HepG2 (cell line): ENCODE results near the gene TTC32. TPM values are rescaled to one million over a fixed set of nuclear protein-coding genes. Genes with fewer than 3 reads are reported as not detected.
A peak's percentile ranks its signal among the peaks of the same experiment; 100 is the strongest.

Experiments used
- EHMT2 ChIP-seq: fragments of 200-600 bp; sonication (generic); IDR thresholded peaks from 2 replicates; pipeline ENCODE4 v1.7.0; 2017; ENCODE audit warnings: antibody characterized with exemption, low read depth, low read length, borderline replicate concordance
- FOXO1 ChIP-seq: sonication (generic); formaldehyde crosslinking; IDR thresholded peaks from 2 replicates; pipeline ENCODE4 v1.4.0; 2020; ENCODE audit warnings: missing genetic modification reagents
- FOXP1 ChIP-seq, 2 experiments: fragments of 450-650 bp in 1 of 2; IDR thresholded peaks; 2 replicates each; pipeline ENCODE4 v1.6.1; 2017 to 2018; ENCODE audit warnings: antibody characterized with exemption in 1 of 2
- FUBP1 ChIP-seq: sonication (generic); formaldehyde crosslinking; IDR thresholded peaks from 2 replicates; pipeline ENCODE4 v1.5.1; 2020; ENCODE audit warnings: missing genetic modification reagents, mild to moderate bottlenecking, borderline replicate concordance
- HNF4G ChIP-seq, 2 experiments: sonication (generic) in 1 of 2; formaldehyde crosslinking in 1 of 2; IDR thresholded peaks; 2 replicates each; pipeline versions ENCODE4 v1.4.0 to v1.6.1; 2011 to 2020; ENCODE audit warnings: borderline replicate concordance in 2 of 2, low read depth in 2 of 2, mild to moderate bottlenecking in 2 of 2, low read length in 1 of 2, missing genetic modification reagents in 1 of 2, moderate library complexity in 1 of 2
- IKZF5 ChIP-seq: IDR thresholded peaks from 2 replicates; pipeline ENCODE4 v1.6.1; 2018; ENCODE audit warnings: missing genetic modification reagents, mild to moderate bottlenecking, missing compliant biosample characterization
- LCORL ChIP-seq, 2 experiments: fragments of 450-650 bp in 1 of 2; sonication (generic) in 1 of 2; formaldehyde crosslinking in 1 of 2; IDR thresholded peaks; 2 replicates each; pipeline versions ENCODE4 v1.5.0 to v1.6.1; 2017 to 2020; ENCODE audit warnings: antibody characterized with exemption in 1 of 2, missing genetic modification reagents in 1 of 2
- MXD3 ChIP-seq: IDR thresholded peaks from 2 replicates; pipeline ENCODE4 v1.6.1; 2016; ENCODE audit warnings: mild to moderate bottlenecking, missing biosample characterization, missing genetic modification reagents
- NR0B2 ChIP-seq: sonication (generic); formaldehyde crosslinking; IDR thresholded peaks from 2 replicates; pipeline ENCODE4 v1.4.0; 2020; ENCODE audit warnings: mild to moderate bottlenecking, missing genetic modification reagents
- REXO4 ChIP-seq: sonication (generic); formaldehyde crosslinking; IDR thresholded peaks from 2 replicates; pipeline ENCODE4 v1.8.0; 2022; ENCODE audit warnings: missing genetic modification reagents, mild to moderate bottlenecking, borderline replicate concordance
- SALL1 ChIP-seq: sonication (generic); formaldehyde crosslinking; IDR thresholded peaks from 2 replicates; pipeline ENCODE4 v1.8.0; 2022; ENCODE audit warnings: mild to moderate bottlenecking, missing genetic modification reagents
- SALL2 ChIP-seq: sonication (generic); formaldehyde crosslinking; IDR thresholded peaks from 2 replicates; pipeline ENCODE4 v1.8.1; 2023; ENCODE audit warnings: mild to moderate bottlenecking, missing genetic modification reagents, inconsistent platforms
- SSRP1 ChIP-seq: IDR thresholded peaks from 2 replicates; pipeline ENCODE4 v1.6.1; 2016; ENCODE audit warnings: control low read depth
- ZBTB3 ChIP-seq: sonication (generic); formaldehyde crosslinking; IDR thresholded peaks from 2 replicates; pipeline ENCODE4 v1.4.0; 2020; ENCODE audit warnings: low read depth, mild to moderate bottlenecking, moderate library complexity, missing genetic modification reagents, borderline replicate concordance
- ZFAT ChIP-seq: sonication (generic); formaldehyde crosslinking; conservative IDR thresholded peaks from 2 replicates; pipeline ENCODE4 v1.8.1; 2023; ENCODE audit warnings: missing genetic modification reagents, inconsistent platforms
- ZMYM3 ChIP-seq: sonication (generic); formaldehyde crosslinking; IDR thresholded peaks from 2 replicates; pipeline ENCODE4 v1.5.1; 2020; ENCODE audit warnings: mild to moderate bottlenecking, missing genetic modification reagents
- ZNF10 ChIP-seq: sonication (generic); formaldehyde crosslinking; IDR thresholded peaks from 2 replicates; pipeline ENCODE4 v1.4.0; 2020; ENCODE audit warnings: mild to moderate bottlenecking, low read depth, missing genetic modification reagents, borderline replicate concordance
- ZNF18 ChIP-seq: sonication (generic); formaldehyde crosslinking; IDR thresholded peaks from 2 replicates; pipeline ENCODE4 v1.8.0; 2022; ENCODE audit warnings: mild to moderate bottlenecking, missing genetic modification reagents; ENCODE audit not compliant: insufficient replicate concordance
- ZNF337 ChIP-seq: sonication (generic); formaldehyde crosslinking; IDR thresholded peaks from 2 replicates; pipeline ENCODE4 v1.5.1; 2020; ENCODE audit warnings: missing genetic modification reagents, low read depth, mild to moderate bottlenecking, borderline replicate concordance
- ZNF543 ChIP-seq: sonication (generic); formaldehyde crosslinking; IDR thresholded peaks from 2 replicates; pipeline ENCODE4 v1.4.0; 2020; ENCODE audit warnings: mild to moderate bottlenecking, missing genetic modification reagents
- ZNF674 ChIP-seq: sonication (generic); formaldehyde crosslinking; IDR thresholded peaks from 2 replicates; pipeline ENCODE4 v1.5.0; 2020; ENCODE audit warnings: low read depth, mild to moderate bottlenecking, missing genetic modification reagents
- ZNF703 ChIP-seq: sonication (generic); formaldehyde crosslinking; IDR thresholded peaks from 2 replicates; pipeline ENCODE4 v1.5.1; 2020; ENCODE audit warnings: missing genetic modification reagents, mild to moderate bottlenecking, moderate library complexity, borderline replicate concordance
- ZNF709 ChIP-seq: sonication (generic); formaldehyde crosslinking; IDR thresholded peaks from 2 replicates; pipeline ENCODE4 v1.5.0; 2020; ENCODE audit warnings: mild to moderate bottlenecking, missing genetic modification reagents
- ZNF878 ChIP-seq: sonication (generic); formaldehyde crosslinking; IDR thresholded peaks from 2 replicates; pipeline ENCODE4 v1.8.1; 2023; ENCODE audit warnings: mild to moderate bottlenecking, missing genetic modification reagents, moderate library complexity
- polyA plus RNA-seq, 8 experiments: library from polyadenylated mRNA; depleted of rRNA in 3 of 8; stranded (reverse) in 7 of 8; unstranded in 1 of 8; fragments of >200 nt; fragmentation: Illumina TruSeq in 4 of 8; extraction: Trizol in 4 of 8; gene quantifications; 2 replicates each; pipeline versions ENCODE4 v1.2.1 to v1.2.3, GENCODE V29; 2011 to 2016; ENCODE audit warnings: low read depth in 4 of 8, missing spikeins in 1 of 8, mixed read lengths in 1 of 8; ENCODE audit not compliant: insufficient read depth in 1 of 8
- total RNA-seq, 5 experiments: library from RNA; depleted of rRNA; stranded (reverse); fragments of >200 nt; fragmentation: Illumina TruSeq; extraction: Trizol; gene quantifications; 2 replicates each; pipeline ENCODE4 v1.2.3, GENCODE V29; 2016; ENCODE audit warnings: low read depth in 1 of 5

The TTC32 gene
- total and polyA plus RNA-seq, 2 of the 13 experiments (the other 11 are each of a cell fraction or from before 2014, with no cell fraction given): 21.6 to 38.3 TPM

GRCh38 chr2:19857100-19857499 lies 44.7 kb downstream of the TTC32 start (continued):
- no peak for TF ChIP-seq ZFAT (CRISPR knock-in tag)
- TF ChIP-seq LCORL (IDR thresholded peaks at IDR 0.05): no peak
- 0 out of 2 replicates have a peak, but pooled peaks have one; percentile 27 for TF ChIP-seq LCORL (CRISPR knock-in tag; IDR thresholded peaks at IDR 0.05)
- no peak for TF ChIP-seq SALL2 (CRISPR knock-in tag)
- TF ChIP-seq EHMT2: no peak
- no peak for TF ChIP-seq ZNF674
- peak; percentile 56; the same call in 1 of the 2 replicates for TF ChIP-seq ZMYM3 (CRISPR knock-in tag)
- no peak for TF ChIP-seq MXD3 (CRISPR knock-in tag)
- TF ChIP-seq ZBTB3 (CRISPR knock-in tag): no peak
- no peak for TF ChIP-seq ZNF878 (CRISPR knock-in tag)
- TF ChIP-seq ZNF709 (CRISPR knock-in tag): no peak
- no peak for TF ChIP-seq NR0B2 (CRISPR knock-in tag)
- TF ChIP-seq ZNF10 (CRISPR knock-in tag): no peak
- no peak for TF ChIP-seq FUBP1 (CRISPR knock-in tag)
- TF ChIP-seq FOXP1 (IDR thresholded peaks at IDR 0.05): no peak
- 0 out of 2 replicates have a peak, but pooled peaks have one; percentile 31 for TF ChIP-seq FOXP1 (CRISPR knock-in tag; IDR thresholded peaks at IDR 0.05)
- no peak for TF ChIP-seq HNF4G (IDR thresholded peaks at IDR 0.05; ENCODE audit: borderline replicate concordance, low read depth, low read length)
- no peak for TF ChIP-seq HNF4G (CRISPR knock-in tag; IDR thresholded peaks at IDR 0.05; ENCODE audit: borderline replicate concordance, low read depth)
- no peak for TF ChIP-seq REXO4 (CRISPR knock-in tag)
- 0 out of 2 replicates have a peak, but pooled peaks have one; percentile 14 for TF ChIP-seq FOXO1 (CRISPR knock-in tag)
- TF ChIP-seq SSRP1: no peak
- peak; percentile 27; the same call in 1 of the 2 replicates for TF ChIP-seq SALL1 (CRISPR knock-in tag)
- TF ChIP-seq IKZF5 (CRISPR knock-in tag): no peak
- no peak for TF ChIP-seq ZNF337 (CRISPR knock-in tag)
- no peak for TF ChIP-seq ZNF543 (CRISPR knock-in tag)
- no peak for TF ChIP-seq ZNF18
- TF ChIP-seq ZNF703 (CRISPR knock-in tag): no peak
